ENCODE measurements around the gene GINS2. TPM values are rescaled to one million over a fixed set of nuclear protein-coding genes. Genes with fewer than 3 reads are reported as not detected.

GINS2 gene
- polyA plus RNA-seq, 4 donors, result 17.2 to 20.4 (median 17.9) TPM

- no peak for DNase-seq (ENCODE audit: low read depth in 4 of 4, low spot score in 2 of 4)
Measured at GRCh38 chr16:85670840-85671239, 17.9 kb downstream of the GINS2 start.

DNA sequence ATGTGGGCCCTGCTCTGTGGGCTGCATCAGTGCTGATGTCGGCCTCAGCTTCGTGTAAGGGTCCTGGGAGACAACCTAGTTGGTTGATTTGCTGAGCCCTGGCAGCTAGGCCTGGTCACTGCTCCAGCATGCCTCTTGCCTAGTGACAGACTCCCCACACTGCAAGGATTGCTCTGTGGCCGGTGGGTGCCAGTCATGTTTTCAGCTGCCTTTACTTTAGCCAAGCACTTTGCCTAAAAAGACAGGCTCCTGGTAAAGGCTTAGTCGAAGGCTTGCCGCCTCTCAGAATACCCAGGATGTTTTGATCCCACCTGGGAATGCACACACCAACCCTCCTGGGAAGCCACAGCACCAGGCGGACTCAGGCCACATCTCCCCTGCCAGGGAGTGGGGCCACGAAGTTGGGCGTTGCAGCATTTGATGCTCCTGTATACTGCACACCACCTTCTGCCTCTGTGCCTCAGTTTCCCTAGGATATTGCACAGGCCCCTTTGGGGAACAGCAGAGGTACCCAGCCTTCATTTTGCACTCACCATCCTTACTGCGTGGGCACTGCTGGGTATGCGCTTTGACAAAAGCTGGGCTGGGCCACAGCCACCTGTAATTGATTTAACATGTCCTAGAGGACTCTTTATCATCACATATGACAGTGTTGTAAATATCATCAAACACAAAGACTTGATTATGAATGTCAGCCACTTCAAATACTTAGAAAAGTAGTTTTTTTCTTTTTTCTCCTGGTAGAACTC, 19.9 kb downstream of the GINS2 start:
- no peak for DNase-seq (ENCODE audit: low read depth in 4 of 4, low spot score in 2 of 4)

GRCh38 chr16:85667841-85668413, 20.8 kb downstream of the GINS2 start:
- DNase-seq (ENCODE audit: low read depth in 4 of 4, low spot score in 2 of 4), result no peak

GRCh38 chr16:85667261-85667660, 21.5 kb downstream of the GINS2 start:
- DNase-seq (ENCODE audit: low read depth in 4 of 4, low spot score in 2 of 4), result no peak

- DNase-seq (ENCODE audit: low read depth in 4 of 4, low spot score in 2 of 4), result no peak
Measured at GRCh38 chr16:85665929-85666328, 22.8 kb downstream of the GINS2 start.

DNA sequence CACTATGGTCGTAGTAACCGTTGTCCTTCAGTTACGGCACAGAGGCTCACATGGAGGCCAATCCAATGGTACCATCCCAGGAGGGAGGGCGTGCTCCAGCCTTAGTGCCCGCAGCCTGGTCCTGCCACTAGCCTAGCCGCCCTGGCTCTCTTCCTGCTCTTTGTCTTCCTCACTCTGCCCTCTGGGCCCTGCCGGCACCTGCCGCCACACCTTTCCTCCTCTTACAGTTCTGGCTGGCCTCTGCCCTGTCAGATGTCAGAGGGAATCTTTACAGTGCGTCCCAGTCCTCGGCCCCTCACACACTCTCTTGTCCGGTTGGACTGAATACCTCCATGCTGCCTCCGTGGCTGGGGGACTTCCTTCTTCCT, 23.4 kb downstream of the GINS2 start:
- no peak for DNase-seq (ENCODE audit: low read depth in 4 of 4, low spot score in 2 of 4)

- DNase-seq (ENCODE audit: low read depth in 4 of 4, low spot score in 2 of 4), result no peak
Measured at GRCh38 chr16:85664580-85665372, 24.0 kb downstream of the GINS2 start.

GRCh38 chr16:85663891-85664321, 24.8 kb downstream of the GINS2 start:
- DNase-seq (ENCODE audit: low read depth in 4 of 4, low spot score in 2 of 4), result no peak

DNA sequence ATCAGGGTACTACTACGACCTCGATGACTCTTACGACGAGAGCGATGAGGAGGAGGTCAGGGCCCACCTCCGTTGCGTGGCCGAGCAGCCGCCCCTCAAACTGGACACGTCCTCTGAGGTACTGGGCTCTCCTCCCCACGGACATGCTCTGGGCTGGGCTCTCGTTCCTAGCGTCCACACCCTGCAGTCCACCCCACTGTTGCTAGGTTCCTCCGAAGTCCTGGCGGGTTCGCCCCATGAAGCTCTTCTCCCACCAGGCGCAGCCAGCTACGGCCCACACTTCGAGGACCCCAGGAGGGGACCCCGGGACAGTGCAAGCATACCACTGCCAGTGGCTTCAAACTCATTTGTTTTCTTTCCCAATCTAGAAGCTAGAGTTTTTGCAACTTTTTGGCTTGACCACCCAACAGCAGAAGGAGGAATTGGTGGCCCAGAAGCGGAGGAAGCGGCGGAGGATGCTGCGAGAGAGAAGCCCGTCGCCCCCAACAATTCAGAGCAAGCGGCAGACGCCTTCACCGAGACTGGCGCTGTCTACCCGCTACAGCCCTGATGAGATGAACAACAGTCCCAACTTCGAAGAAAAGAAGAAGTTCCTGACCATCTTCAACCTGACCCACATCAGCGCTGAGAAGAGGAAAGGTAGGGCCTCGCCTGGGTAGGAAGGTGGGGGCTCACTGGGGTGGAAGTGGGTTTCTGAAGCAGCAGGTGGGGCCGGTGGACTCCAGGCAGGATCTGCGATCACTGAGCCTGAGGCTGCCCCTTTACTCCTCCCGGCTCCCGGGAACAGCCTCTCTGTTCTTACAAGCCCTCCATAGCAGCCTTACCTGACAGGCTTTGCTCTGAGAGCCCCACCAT, 25.6 kb downstream of the GINS2 start:
- DNase-seq (ENCODE audit: low read depth in 4 of 4, low spot score in 2 of 4), result no peak

DNA sequence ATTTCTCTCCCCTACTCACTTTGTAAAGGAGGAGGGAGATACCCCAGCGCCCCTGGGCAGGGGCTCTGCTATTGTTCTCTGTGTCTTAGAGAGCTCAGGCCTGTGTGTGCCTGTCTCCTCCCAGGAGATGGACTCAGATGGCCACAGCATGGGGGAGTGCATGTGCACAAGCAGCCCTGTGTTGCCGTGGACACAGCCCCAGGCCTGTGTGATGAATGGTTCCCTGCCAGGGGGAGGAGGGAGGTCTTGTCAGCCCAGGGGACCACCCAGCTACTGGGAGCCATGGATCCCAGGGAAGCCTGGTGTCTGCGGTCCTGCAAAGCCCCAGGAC, 26.3 kb downstream of the GINS2 start:
- DNase-seq (ENCODE audit: low read depth in 4 of 4, low spot score in 2 of 4), result peak in 1 of 4 donors; percentile 37

- DNase-seq (ENCODE audit: low read depth in 4 of 4, low spot score in 2 of 4), result no peak
Measured at GRCh38 chr16:85661740-85662481, 26.8 kb downstream of the GINS2 start.

GRCh38 chr16:85660843-85661739, 27.7 kb downstream of the GINS2 start:
- no peak for DNase-seq (ENCODE audit: low read depth in 4 of 4, low spot score in 2 of 4)

DNA sequence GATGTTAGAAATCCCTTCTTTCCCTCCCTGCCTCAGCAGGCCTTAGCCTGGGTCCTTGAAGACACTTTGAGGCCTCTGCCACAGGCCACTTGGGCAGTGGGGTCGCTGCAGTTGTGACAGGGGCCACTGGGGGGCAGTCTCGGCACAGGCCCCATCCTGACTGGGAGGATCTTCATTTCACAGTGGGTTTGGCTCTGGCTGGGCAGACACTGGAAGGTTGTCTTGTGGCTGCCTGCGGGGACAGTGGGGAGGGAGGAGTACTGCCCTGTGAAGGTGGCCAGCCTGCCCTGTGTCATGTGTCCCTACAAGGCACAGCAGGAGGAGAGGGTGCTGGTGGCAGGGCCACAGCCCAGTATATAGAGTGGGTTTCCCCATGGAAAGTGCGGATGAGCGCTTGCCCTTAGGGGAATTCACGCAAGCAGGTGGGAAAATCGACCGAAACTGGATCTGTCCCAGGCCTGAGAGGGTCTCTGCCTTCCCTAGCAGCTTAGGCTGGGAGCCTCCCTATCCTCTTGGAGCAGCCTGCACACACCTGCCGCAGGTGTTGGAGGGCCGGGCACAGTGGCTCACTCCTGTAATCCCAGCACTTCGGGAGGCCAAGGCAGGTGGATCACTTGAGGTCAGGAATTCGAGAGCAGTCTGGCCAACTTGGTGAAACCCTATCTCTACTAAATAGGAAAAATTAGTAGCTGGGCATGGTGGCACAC, 28.8 kb downstream of the GINS2 start:
- no peak for DNase-seq (ENCODE audit: low read depth in 4 of 4, low spot score in 2 of 4)

GRCh38 chr16:85659336-85659735, 29.4 kb downstream of the GINS2 start:
- DNase-seq (ENCODE audit: low read depth in 4 of 4, low spot score in 2 of 4), result no peak

- DNase-seq (ENCODE audit: low read depth in 4 of 4, low spot score in 2 of 4), result no peak
Measured at GRCh38 chr16:85658504-85659326, 30.0 kb downstream of the GINS2 start.

- DNase-seq (ENCODE audit: low read depth in 4 of 4, low spot score in 2 of 4), result no peak
Measured at GRCh38 chr16:85657996-85658395, 30.8 kb downstream of the GINS2 start.

GRCh38 chr16:85657267-85657650, 31.5 kb downstream of the GINS2 start:
- DNase-seq (ENCODE audit: low read depth in 4 of 4, low spot score in 2 of 4), result no peak
